A549 (cell line): ENCODE measurements around the gene CIDEA. TPM values are rescaled to one million over a fixed set of nuclear protein-coding genes. Genes with fewer than 3 reads are reported as not detected.

Experiments used
- ATAC-seq, 2 experiments: fragments of 200-7000 bp in 1 of 2; fragments of >200 bp in 1 of 2; cut with Nextera tagmentation in 1 of 2; cut with Tn5 transposase in 1 of 2; 3 replicates each; pipeline versions ENCODE4 v1.8.0 to v1.9.1; 2018 to 2020; ENCODE audit warnings: mild to moderate bottlenecking in 1 of 2, moderate library complexity in 1 of 2
- CTCF ChIA-PET: fragments of 300-600 bp; sonication (Branson Sonifier 250); formaldehyde crosslinking; extraction: SDS; loops from one replicate; lab custom pipeline; 2021; ENCODE audit warnings: antibody characterized with exemption, inconsistent platforms; lab: Yijun Ruan, JAX
- POLR2A ChIA-PET: fragments of 350-600 bp; formaldehyde crosslinking; extraction: SDS; loops from one replicate; lab custom pipeline; 2021; ENCODE audit warnings: antibody characterized with exemption, inconsistent platforms; lab: Yijun Ruan, JAX
- DNase-seq, 2 experiments: peaks; one replicate each; pipeline versions ENCODE4 v3.0.0 to v3.0.0-alpha.2; 2011 to 2016; ENCODE audit warnings: low read depth in 1 of 2, low spot score in 1 of 2
- FAIRE-seq: peaks from 2 replicates; lab custom pipeline; 2011; peaks lifted over from hg19 to GRCh38; lab: Jason Lieb, UNC
- H3K27ac ChIP-seq, 2 experiments: fragments of >200 bp; sonication (Bioruptor Twin); formaldehyde crosslinking; 3 replicates each; pipeline ENCODE4 v1.5.1; 2016 to 2017
- H3K4me1 ChIP-seq: fragments of >200 bp; sonication (Bioruptor Twin); formaldehyde crosslinking; 3 replicates; pipeline ENCODE4 v1.6.1; 2016
- H3K4me2 ChIP-seq: fragments of >200 bp; sonication (Bioruptor Twin); formaldehyde crosslinking; 3 replicates; pipeline ENCODE4 v1.6.1; 2016
- H3K4me3 ChIP-seq: fragments of >200 bp; sonication (Bioruptor Twin); formaldehyde crosslinking; 3 replicates; pipeline ENCODE4 v1.5.1; 2016
- H3K9me3 ChIP-seq: fragments of >200 bp; sonication (Bioruptor Twin); formaldehyde crosslinking; 3 replicates; pipeline ENCODE4 v1.6.1; 2016
- BCL3 ChIP-seq: fragments of >200 bp; sonication (Bioruptor Twin); formaldehyde crosslinking; IDR thresholded peaks from 3 replicates; pipeline ENCODE4 v1.6.1; 2016
- CBX8 ChIP-seq: fragments of 200-600 bp; sonication (generic); IDR thresholded peaks from 2 replicates; pipeline ENCODE4 v1.6.1; 2016
- CHD4 ChIP-seq: fragments of 200-600 bp; sonication (generic); IDR thresholded peaks from 2 replicates; pipeline ENCODE4 v1.6.1; 2016; ENCODE audit warnings: antibody characterized with exemption, mild to moderate bottlenecking, borderline replicate concordance
- ELK1 ChIP-seq: fragments of 150-350 bp; IDR thresholded peaks from 2 replicates; pipeline ENCODE4 v1.6.1; 2014; ENCODE audit warnings: low read depth, mild to moderate bottlenecking, low read length
- FOSL2 ChIP-seq, 2 experiments: fragments of 450-650 bp in 1 of 2; fragments of >200 bp in 1 of 2; sonication (Bioruptor Twin) in 1 of 2; formaldehyde crosslinking; IDR thresholded peaks; 2 replicates each; pipeline versions ENCODE4 v1.5.0 to v1.6.1; 2016 to 2020; ENCODE audit warnings: mild to moderate bottlenecking in 1 of 2, moderate library complexity in 1 of 2
- GATA3 ChIP-seq: IDR thresholded peaks from 2 replicates; pipeline ENCODE4 v1.6.1; 2012; ENCODE audit warnings: borderline replicate concordance
- HDAC2 ChIP-seq: fragments of 200-600 bp; sonication (generic); IDR thresholded peaks from 2 replicates; pipeline ENCODE4 v1.6.1; 2016
- HEYL ChIP-seq: fragments of 250-450 bp; sonication (Bioruptor Pico); IDR thresholded peaks from 2 replicates; pipeline ENCODE4 v1.8.0; 2021; ENCODE audit warnings: mild to moderate bottlenecking, moderate library complexity
- HOXB13 ChIP-seq: fragments of 250-450 bp; sonication (Bioruptor Pico); IDR thresholded peaks from 2 replicates; pipeline ENCODE4 v1.5.0; 2020; ENCODE audit warnings: low read depth, mild to moderate bottlenecking, moderate library complexity
- HOXB5 ChIP-seq: fragments of 250-450 bp; sonication (Bioruptor Pico); IDR thresholded peaks from 2 replicates; pipeline ENCODE4 v1.5.0; 2020; ENCODE audit warnings: mild to moderate bottlenecking, moderate library complexity
- KDM1A ChIP-seq: fragments of 200-600 bp; sonication (generic); IDR thresholded peaks from 2 replicates; pipeline ENCODE4 v1.6.1; 2016; ENCODE audit warnings: low read depth, mild to moderate bottlenecking
- MAFK ChIP-seq: fragments of 450-650 bp; IDR thresholded peaks from 2 replicates; pipeline ENCODE4 v1.6.1; 2014; ENCODE audit not compliant: partially characterized antibody
- MAZ ChIP-seq: fragments of 150-350 bp; IDR thresholded peaks from 2 replicates; pipeline ENCODE4 v1.6.1; 2014; ENCODE audit warnings: antibody characterized with exemption, low read depth, low read length, borderline replicate concordance
- MYC ChIP-seq: IDR thresholded peaks from 2 replicates; pipeline ENCODE4 v1.6.1; 2012; ENCODE audit warnings: mild to moderate bottlenecking, inconsistent platforms, low read length, improper control_type of control experiment, borderline replicate concordance
- NPAS2 ChIP-seq: fragments of 250-450 bp; sonication (Bioruptor Pico); IDR thresholded peaks from 2 replicates; pipeline ENCODE4 v1.8.0; 2022; ENCODE audit warnings: mild to moderate bottlenecking, moderate library complexity, borderline replicate concordance
- POLR2A ChIP-seq: IDR thresholded peaks from 2 replicates; pipeline ENCODE4 v1.6.1; 2012; ENCODE audit warnings: mild to moderate bottlenecking, low read length
- RAD21 ChIP-seq, 2 experiments: fragments of >200 bp in 1 of 2; sonication (Bioruptor Twin) in 1 of 2; formaldehyde crosslinking in 1 of 2; IDR thresholded peaks in 1 of 2; conservative IDR thresholded peaks in 1 of 2; 2 replicates in 1 of 2; 3 replicates in 1 of 2; pipeline ENCODE4 v1.6.1; 2012 to 2018; ENCODE audit warnings: inconsistent platforms in 1 of 2
- RCOR1 ChIP-seq: fragments of 150-350 bp; IDR thresholded peaks from 2 replicates; pipeline ENCODE4 v1.6.1; 2014; ENCODE audit warnings: antibody characterized with exemption, low read length, low read depth
- RFX5 ChIP-seq: fragments of 450-650 bp; IDR thresholded peaks from 2 replicates; pipeline ENCODE4 v1.7.1; 2014; ENCODE audit warnings: antibody characterized with exemption, mild to moderate bottlenecking, moderate library complexity
- SREBF2 ChIP-seq: fragments of 450-650 bp; IDR thresholded peaks from 2 replicates; pipeline ENCODE4 v1.6.1; 2014; ENCODE audit warnings: mild to moderate bottlenecking, moderate library complexity
- TFCP2L1 ChIP-seq: fragments of 250-450 bp; sonication (Bioruptor Pico); IDR thresholded peaks from 2 replicates; pipeline ENCODE4 v1.5.0; 2021; ENCODE audit warnings: mild to moderate bottlenecking
- ZC3H11A ChIP-seq: fragments of 450-650 bp; IDR thresholded peaks from 2 replicates; pipeline ENCODE4 v1.6.1; 2014; ENCODE audit warnings: antibody characterized with exemption, mild to moderate bottlenecking
- ZNF302 ChIP-seq: fragments of 250-450 bp; sonication (Bioruptor Pico); IDR thresholded peaks from 2 replicates; pipeline ENCODE4 v1.9.0; 2021; ENCODE audit warnings: inconsistent platforms, mild to moderate bottlenecking, moderate library complexity
- WGBS: methylation state at CpG from one replicate; pipeline ENCODE4 v1.1.6; 2017; ENCODE audit errors: missing lambda C conversion rate; 5-methylcytosine and 5-hydroxymethylcytosine counted together
- polyA plus RNA-seq, 4 experiments: library from polyadenylated mRNA; depleted of rRNA in 3 of 4; stranded (reverse); fragments of >200 nt; fragmentation: RNase III in 1 of 4; extraction: RNeasy Plus Mini Kit Qiagen cat#74134 plus additional on column Dnase treatment in 1 of 4; gene quantifications; 2 replicates in 3 of 4; 3 replicates in 1 of 4; pipeline ENCODE4 v1.2.3, GENCODE V29; 2011 to 2017
- TF ChIP-seq, protein P1 (sequence below): fragments of 450-650 bp; IDR thresholded peaks from 2 replicates; pipeline ENCODE4 v1.6.1; 2014; ENCODE audit warnings: antibody characterized with exemption
- TF ChIP-seq, protein P2 (sequence below): IDR thresholded peaks from 2 replicates; pipeline ENCODE4 v1.6.1; 2012; ENCODE audit warnings: low read depth, borderline replicate concordance
- TF ChIP-seq, protein P3 (sequence below): fragments of 200-600 bp; sonication (generic); IDR thresholded peaks from 2 replicates; pipeline ENCODE4 v1.6.1; 2016; ENCODE audit warnings: antibody characterized with exemption, mild to moderate bottlenecking, moderate library complexity

Gene CIDEA
- polyA plus RNA-seq, 2 of the 4 experiments (the other 2 are of a cell fraction), result not detected

DNA sequence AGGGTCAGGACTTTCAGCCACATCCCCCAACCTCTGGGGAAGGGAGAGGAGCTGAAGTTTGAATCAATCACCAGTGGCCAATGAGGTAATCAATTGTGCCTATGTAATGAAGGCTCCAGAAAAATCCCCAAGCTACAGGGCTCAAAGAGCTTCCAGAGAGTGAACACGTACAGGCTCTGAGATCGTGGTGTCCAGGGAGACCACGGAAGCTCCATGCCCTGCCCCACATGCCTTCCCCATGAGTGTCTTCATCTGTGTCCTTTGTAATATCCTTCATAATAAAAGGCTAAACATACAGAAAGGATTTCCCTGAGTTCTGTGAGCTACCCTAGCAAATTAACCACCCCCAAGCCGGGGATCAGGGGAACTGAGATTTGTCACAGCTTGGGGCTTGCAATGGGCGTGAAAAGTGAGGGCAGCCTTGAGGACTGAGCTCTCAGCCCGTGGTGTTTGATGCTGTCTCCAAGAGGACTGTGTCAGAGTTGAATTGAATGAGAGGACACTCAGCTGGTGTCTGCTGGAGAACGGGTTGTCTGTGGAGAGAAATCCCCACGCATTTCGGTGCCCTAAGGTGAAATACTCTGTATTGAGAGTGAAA is 28.4 kb downstream of the CIDEA start:
- TF ChIP-seq POLR2A (no peak), KDM1A (no peak), CBX8 (no peak), NPAS2 (CRISPR knock-in tag) (no peak), MYC (no peak), ZNF302 (CRISPR knock-in tag) (no peak), HEYL (CRISPR knock-in tag) (no peak), ZC3H11A (no peak), CHD4 (no peak), MAZ (no peak), RAD21 (conservative IDR thresholded peaks at IDR 0.05 in 1 of 2, IDR thresholded peaks at IDR 0.05 in 1 of 2) (no peak), GATA3 (no peak), FOSL2 (IDR thresholded peaks at IDR 0.05) (no peak), FOSL2 (CRISPR knock-in tag; IDR thresholded peaks at IDR 0.05) (no peak), RCOR1 (no peak), RFX5 (no peak), ELK1 (no peak), BCL3 (no peak), TFCP2L1 (no peak)
- TF ChIP-seq, protein P1, sequence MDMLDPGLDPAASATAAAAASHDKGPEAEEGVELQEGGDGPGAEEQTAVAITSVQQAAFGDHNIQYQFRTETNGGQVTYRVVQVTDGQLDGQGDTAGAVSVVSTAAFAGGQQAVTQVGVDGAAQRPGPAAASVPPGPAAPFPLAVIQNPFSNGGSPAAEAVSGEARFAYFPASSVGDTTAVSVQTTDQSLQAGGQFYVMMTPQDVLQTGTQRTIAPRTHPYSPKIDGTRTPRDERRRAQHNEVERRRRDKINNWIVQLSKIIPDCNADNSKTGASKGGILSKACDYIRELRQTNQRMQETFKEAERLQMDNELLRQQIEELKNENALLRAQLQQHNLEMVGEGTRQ, result no peak
- TF ChIP-seq, all 56 proteins: peak for 0
- H3K4me1 ChIP-seq, result 0 out of 3 replicates have a peak, but pooled peaks cover 3% of the 10 kb centered on the region
- H3K27ac ChIP-seq, result no peak overlapping the region
- CTCF ChIA-PET, result interaction anchor here (1.4 to 3.6 kb wide), 2 partner anchors 11 to 17 kb away, joined by 7 to 31 read pairs; no protein-coding TSS in a partner anchor
- POLR2A ChIA-PET, result no interaction called here
- 61% methylated on average over 9 of the region's 9 CpGs for whole genome bisulfite sequencing
- H3K4me2 ChIP-seq, result no peak overlapping the region
- DNase-seq (peak in 1 of 2 experiments; percentile 11), FAIRE-seq (no peak), ATAC-seq (peak in 1 of 2 experiments; percentile 40; a peak in 1 of 6 replicates)
- H3K9me3 ChIP-seq, result no peaks in the 10 kb centered on the region
- no peak overlapping the region for H3K4me3 ChIP-seq

- Histone ChIP-seq H3K4me1 (peaks cover 4% of the 10 kb centered on the region; the same call in 2 of the 3 replicates), H3K4me2 (no peak overlapping the region), H3K27ac (no peak overlapping the region), H3K9me3 (no peaks in the 10 kb centered on the region), H3K4me3 (no peak overlapping the region)
- ATAC-seq, result peak in 1 of 2 experiments; percentile 21; a peak in 2 of 6 replicates
- 43% methylated on average over 2 of the region's 6 CpGs for WGBS
- DNase-seq, result peak in 1 of 2 experiments; percentile 27
- peak in 1 of 2 experiments; percentile 28; a peak in 2 of 5 replicates for TF ChIP-seq RAD21 (conservative IDR thresholded peaks at IDR 0.05 in 1 of 2, IDR thresholded peaks at IDR 0.05 in 1 of 2)
- TF ChIP-seq MAFK, result no peak
- ChIA-PET POLR2A (no interaction called here), CTCF (interaction anchor here (0.8 to 3.6 kb wide), 3 partner anchors 11 to 24 kb away, joined by 3 to 31 read pairs (median 7); no protein-coding TSS in a partner anchor)
- no peak for FAIRE-seq
Observed at GRCh38 chr18:12283256-12283655, 29.1 kb downstream of the CIDEA start.

- Histone ChIP-seq H3K27ac (no peak overlapping the region), H3K4me1 (peaks cover 8% of the 10 kb centered on the region; the same call in 2 of the 3 replicates), H3K4me2 (no peak overlapping the region), H3K9me3 (no peaks in the 10 kb centered on the region), H3K4me3 (no peak overlapping the region)
- FAIRE-seq (no peak), ATAC-seq (no peak), DNase-seq (no peak)
- ChIA-PET CTCF (interaction anchor here (0.8 to 3.6 kb wide), 3 partner anchors 12 to 23 kb away, joined by 3 to 31 read pairs (median 7); no protein-coding TSS in a partner anchor), POLR2A (interaction anchor here (1.0 kb wide), 1 partner anchor 12 kb away, joined by 3 read pairs; no protein-coding TSS in a partner anchor)
- WGBS, result 94% methylated on average over 1 of the region's 1 CpG
- TF ChIP-seq, protein P2, sequence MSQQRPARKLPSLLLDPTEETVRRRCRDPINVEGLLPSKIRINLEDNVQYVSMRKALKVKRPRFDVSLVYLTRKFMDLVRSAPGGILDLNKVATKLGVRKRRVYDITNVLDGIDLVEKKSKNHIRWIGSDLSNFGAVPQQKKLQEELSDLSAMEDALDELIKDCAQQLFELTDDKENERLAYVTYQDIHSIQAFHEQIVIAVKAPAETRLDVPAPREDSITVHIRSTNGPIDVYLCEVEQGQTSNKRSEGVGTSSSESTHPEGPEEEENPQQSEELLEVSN, result no peak
- TF ChIP-seq HDAC2 (no peak), HOXB5 (no peak), MAZ (no peak), ZC3H11A (no peak), CHD4 (no peak), SREBF2 (no peak), HOXB13 (CRISPR knock-in tag) (no peak), GATA3 (no peak)
- TF ChIP-seq, protein P3, sequence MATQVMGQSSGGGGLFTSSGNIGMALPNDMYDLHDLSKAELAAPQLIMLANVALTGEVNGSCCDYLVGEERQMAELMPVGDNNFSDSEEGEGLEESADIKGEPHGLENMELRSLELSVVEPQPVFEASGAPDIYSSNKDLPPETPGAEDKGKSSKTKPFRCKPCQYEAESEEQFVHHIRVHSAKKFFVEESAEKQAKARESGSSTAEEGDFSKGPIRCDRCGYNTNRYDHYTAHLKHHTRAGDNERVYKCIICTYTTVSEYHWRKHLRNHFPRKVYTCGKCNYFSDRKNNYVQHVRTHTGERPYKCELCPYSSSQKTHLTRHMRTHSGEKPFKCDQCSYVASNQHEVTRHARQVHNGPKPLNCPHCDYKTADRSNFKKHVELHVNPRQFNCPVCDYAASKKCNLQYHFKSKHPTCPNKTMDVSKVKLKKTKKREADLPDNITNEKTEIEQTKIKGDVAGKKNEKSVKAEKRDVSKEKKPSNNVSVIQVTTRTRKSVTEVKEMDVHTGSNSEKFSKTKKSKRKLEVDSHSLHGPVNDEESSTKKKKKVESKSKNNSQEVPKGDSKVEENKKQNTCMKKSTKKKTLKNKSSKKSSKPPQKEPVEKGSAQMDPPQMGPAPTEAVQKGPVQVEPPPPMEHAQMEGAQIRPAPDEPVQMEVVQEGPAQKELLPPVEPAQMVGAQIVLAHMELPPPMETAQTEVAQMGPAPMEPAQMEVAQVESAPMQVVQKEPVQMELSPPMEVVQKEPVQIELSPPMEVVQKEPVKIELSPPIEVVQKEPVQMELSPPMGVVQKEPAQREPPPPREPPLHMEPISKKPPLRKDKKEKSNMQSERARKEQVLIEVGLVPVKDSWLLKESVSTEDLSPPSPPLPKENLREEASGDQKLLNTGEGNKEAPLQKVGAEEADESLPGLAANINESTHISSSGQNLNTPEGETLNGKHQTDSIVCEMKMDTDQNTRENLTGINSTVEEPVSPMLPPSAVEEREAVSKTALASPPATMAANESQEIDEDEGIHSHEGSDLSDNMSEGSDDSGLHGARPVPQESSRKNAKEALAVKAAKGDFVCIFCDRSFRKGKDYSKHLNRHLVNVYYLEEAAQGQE, result no peak
Observed at GRCh38 chr18:12283666-12284065, 29.5 kb downstream of the CIDEA start.
